DOHH2 (cell line): ENCODE measurements around the gene CDKL5.

ENCODE experiments used
- H3F3A ChIP-seq: fragments of 200-600 bp; sonication (generic), shearing (Covaris generic); 2 replicates; pipeline ENCODE4 v1.6.0; 2016; ENCODE audit warnings: antibody characterized with exemption, mild to moderate bottlenecking; ENCODE audit not compliant: control insufficient read depth, insufficient read depth
- H3K27ac ChIP-seq: fragments of 200-600 bp; sonication (generic); 2 replicates; pipeline ENCODE4 v1.5.1; 2014; ENCODE audit warnings: low read depth, mild to moderate bottlenecking, low read length, moderate library complexity
- H3K27me3 ChIP-seq: fragments of 200-600 bp; sonication (generic); 2 replicates; pipeline ENCODE4 v1.6.1; 2014; ENCODE audit warnings: mild to moderate bottlenecking, low read length, mixed read lengths; ENCODE audit not compliant: control insufficient read depth
- H3K36me3 ChIP-seq: fragments of 200-600 bp; sonication (generic); 2 replicates; pipeline ENCODE4 v1.6.1; 2014; ENCODE audit warnings: mild to moderate bottlenecking, low read length, moderate library complexity, mixed read lengths; ENCODE audit not compliant: control insufficient read depth
- H3K4me1 ChIP-seq: fragments of 200-600 bp; sonication (generic); 2 replicates; pipeline ENCODE4 v1.6.1; 2014; ENCODE audit warnings: mild to moderate bottlenecking, low read length, mixed read lengths; ENCODE audit not compliant: control insufficient read depth
- H3K4me2 ChIP-seq: fragments of 200-600 bp; sonication (generic); 2 replicates; pipeline ENCODE4 v1.6.0; 2014; ENCODE audit warnings: mild to moderate bottlenecking, low read length, moderate library complexity
- H3K4me3 ChIP-seq: fragments of 200-600 bp; sonication (generic); 2 replicates; pipeline ENCODE4 v1.5.1; 2014; ENCODE audit warnings: mild to moderate bottlenecking, low read length, mixed read lengths
- H3K79me2 ChIP-seq: fragments of 200-600 bp; sonication (generic); 2 replicates; pipeline ENCODE4 v1.6.1; 2014; ENCODE audit warnings: mild to moderate bottlenecking, low read length, mixed read lengths; ENCODE audit not compliant: control insufficient read depth
- H3K9me2 ChIP-seq: fragments of 200-600 bp; sonication (generic); replicated peaks from 2 replicates; pipeline ENCODE4 v1.6.1; 2014; ENCODE audit warnings: mild to moderate bottlenecking, low read length, mixed read lengths; ENCODE audit not compliant: control insufficient read depth
- H3K9me3 ChIP-seq: fragments of 200-600 bp; sonication (generic); 2 replicates; pipeline ENCODE4 v1.6.1; 2014; ENCODE audit warnings: antibody characterized with exemption, low read length, mixed read lengths; ENCODE audit not compliant: control insufficient read depth, insufficient read depth
- H4K20me1 ChIP-seq: fragments of 200-600 bp; sonication (generic); 2 replicates; pipeline ENCODE4 v1.6.0; 2014; ENCODE audit warnings: low read depth, mild to moderate bottlenecking, antibody characterized with exemption, low read length, moderate library complexity; ENCODE audit not compliant: control insufficient read depth, insufficient read depth
- EZH2phosphoT487 ChIP-seq: fragments of 200-600 bp; sonication (generic); IDR thresholded peaks from 2 replicates; pipeline ENCODE4 v1.6.1; 2017; ENCODE audit warnings: borderline replicate concordance, mild to moderate bottlenecking, antibody characterized with exemption, low read length, moderate library complexity, mixed read lengths
- TF ChIP-seq, protein P1 (sequence below): fragments of 200-600 bp; sonication (generic); IDR thresholded peaks from one replicate; pipeline ENCODE4 v1.5.1; 2014; ENCODE audit warnings: antibody characterized with exemption, mild to moderate bottlenecking, low read depth, low read length; ENCODE audit not compliant: poor library complexity, severe bottlenecking

The CDKL5 gene

DNA sequence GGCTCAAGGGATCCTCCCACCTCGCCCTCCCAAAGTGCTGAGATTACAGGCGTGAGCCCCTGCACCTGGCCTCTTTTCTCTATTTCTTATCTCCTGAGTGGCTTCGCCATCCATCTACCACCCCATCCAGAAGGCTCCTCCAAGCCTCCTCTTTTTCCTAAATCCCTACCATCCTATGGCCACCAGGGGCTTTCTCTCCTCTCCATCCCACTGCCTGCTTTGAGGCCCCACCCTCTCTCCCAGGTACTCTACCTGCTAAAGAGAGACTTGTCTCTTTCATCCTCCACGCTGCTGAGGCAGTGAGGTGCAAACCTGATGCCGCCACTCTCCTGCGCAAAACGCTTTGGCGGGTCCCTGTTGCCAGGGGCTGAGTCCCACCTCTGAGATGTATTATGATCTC lies 239.5 kb downstream of the CDKL5 start:
- Histone ChIP-seq H3F3A (no peaks in the 10 kb centered on the region), H3K9me3 (no peaks in the 10 kb centered on the region), H4K20me1 (no peaks in the 10 kb centered on the region), H3K4me3 (no peak overlapping the region), H3K27me3 (no peaks in the 10 kb centered on the region), H3K36me3 (no peaks in the 10 kb centered on the region), H3K4me1 (no peaks in the 10 kb centered on the region), H3K27ac (no peak overlapping the region), H3K79me2 (no peaks in the 10 kb centered on the region), H3K4me2 (no peak overlapping the region), H3K9me2 (no peaks in the 10 kb centered on the region)
- TF ChIP-seq EZH2phosphoT487: no peak
- TF ChIP-seq, protein P1, sequence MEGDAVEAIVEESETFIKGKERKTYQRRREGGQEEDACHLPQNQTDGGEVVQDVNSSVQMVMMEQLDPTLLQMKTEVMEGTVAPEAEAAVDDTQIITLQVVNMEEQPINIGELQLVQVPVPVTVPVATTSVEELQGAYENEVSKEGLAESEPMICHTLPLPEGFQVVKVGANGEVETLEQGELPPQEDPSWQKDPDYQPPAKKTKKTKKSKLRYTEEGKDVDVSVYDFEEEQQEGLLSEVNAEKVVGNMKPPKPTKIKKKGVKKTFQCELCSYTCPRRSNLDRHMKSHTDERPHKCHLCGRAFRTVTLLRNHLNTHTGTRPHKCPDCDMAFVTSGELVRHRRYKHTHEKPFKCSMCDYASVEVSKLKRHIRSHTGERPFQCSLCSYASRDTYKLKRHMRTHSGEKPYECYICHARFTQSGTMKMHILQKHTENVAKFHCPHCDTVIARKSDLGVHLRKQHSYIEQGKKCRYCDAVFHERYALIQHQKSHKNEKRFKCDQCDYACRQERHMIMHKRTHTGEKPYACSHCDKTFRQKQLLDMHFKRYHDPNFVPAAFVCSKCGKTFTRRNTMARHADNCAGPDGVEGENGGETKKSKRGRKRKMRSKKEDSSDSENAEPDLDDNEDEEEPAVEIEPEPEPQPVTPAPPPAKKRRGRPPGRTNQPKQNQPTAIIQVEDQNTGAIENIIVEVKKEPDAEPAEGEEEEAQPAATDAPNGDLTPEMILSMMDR: no peak

DNA sequence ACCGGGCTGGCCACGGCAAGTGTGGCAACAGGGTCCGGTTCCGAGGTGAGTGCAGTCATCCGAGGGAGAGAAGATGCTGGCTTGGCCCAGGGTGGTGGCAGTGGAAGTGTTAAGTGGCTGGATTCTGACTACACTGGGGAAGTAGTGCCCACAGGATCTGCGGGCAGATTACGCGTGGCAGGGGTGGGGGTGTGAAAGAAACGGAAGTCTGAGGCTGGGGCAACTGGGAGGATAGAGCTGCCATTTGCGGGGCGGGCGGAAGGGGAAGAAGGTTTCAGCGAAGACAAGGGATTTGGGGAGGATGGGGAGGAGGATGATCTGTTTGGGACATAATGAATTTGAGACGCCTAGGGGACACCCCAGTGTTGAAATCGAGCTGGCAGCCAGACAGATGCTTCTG lies 241.2 kb downstream of the CDKL5 start:
- H3K4me2 ChIP-seq: no peak overlapping the region
- H3K27me3 ChIP-seq: no peaks in the 10 kb centered on the region
- no peak overlapping the region for H3K27ac ChIP-seq
- H3K4me3 ChIP-seq: no peak overlapping the region
- no peaks in the 10 kb centered on the region for H3K4me1 ChIP-seq
- H3K9me2 ChIP-seq: no peaks in the 10 kb centered on the region
- H3F3A ChIP-seq: no peaks in the 10 kb centered on the region
- H3K79me2 ChIP-seq: no peaks in the 10 kb centered on the region
- H3K9me3 ChIP-seq: no peaks in the 10 kb centered on the region
- no peaks in the 10 kb centered on the region for H4K20me1 ChIP-seq
- no peaks in the 10 kb centered on the region for H3K36me3 ChIP-seq
- TF ChIP-seq, protein P1: no peak
- no peak for TF ChIP-seq EZH2phosphoT487

DNA sequence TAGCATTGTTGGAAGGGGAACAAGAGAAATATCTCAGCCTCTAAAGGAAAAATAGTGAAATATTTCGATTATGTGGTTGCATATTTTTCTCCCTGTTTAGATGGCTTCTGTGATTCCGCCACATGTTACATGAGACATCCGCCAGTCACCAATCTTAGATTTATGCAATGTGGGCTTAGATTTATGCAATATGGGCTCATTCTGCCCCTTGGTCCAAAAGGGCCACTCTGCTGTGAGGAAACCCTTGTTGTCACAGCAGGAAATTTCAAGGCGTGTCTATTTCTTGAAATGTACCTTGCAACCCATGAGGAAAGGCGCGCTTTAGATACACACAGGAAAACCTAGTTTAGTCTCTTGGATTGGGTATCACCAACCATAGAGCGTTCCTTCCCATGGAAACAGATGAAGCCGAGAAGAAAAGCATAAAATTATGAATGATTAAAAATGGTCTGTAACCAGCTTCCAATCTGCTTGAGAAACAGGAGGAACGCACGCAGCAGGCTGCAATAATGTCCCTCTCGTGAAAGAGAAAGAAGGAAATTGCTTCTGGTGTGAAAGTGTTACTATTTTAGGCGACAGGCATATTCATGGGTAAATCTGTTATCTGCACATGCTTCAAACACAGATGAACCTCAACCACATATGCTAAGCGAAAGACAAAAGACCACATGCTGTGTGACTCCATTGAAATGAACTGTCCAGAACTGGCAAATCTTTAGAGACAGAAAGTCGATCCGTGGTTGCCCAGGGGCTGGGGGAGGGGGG lies 242.8 kb downstream of the CDKL5 start:
- H3K27ac ChIP-seq: no peak overlapping the region
- no peaks in the 10 kb centered on the region for H3K79me2 ChIP-seq
- H3K36me3 ChIP-seq: no peaks in the 10 kb centered on the region
- TF ChIP-seq EZH2phosphoT487: no peak
- TF ChIP-seq, protein P1: no peak
- no peaks in the 10 kb centered on the region for H3K9me2 ChIP-seq
- H3K27me3 ChIP-seq: no peaks in the 10 kb centered on the region
- H3K4me2 ChIP-seq: no peak overlapping the region
- H3K4me1 ChIP-seq: no peaks in the 10 kb centered on the region
- no peak overlapping the region for H3K4me3 ChIP-seq
- no peaks in the 10 kb centered on the region for H4K20me1 ChIP-seq
- H3F3A ChIP-seq: no peaks in the 10 kb centered on the region
- no peaks in the 10 kb centered on the region for H3K9me3 ChIP-seq
